Endodermal cell (in vitro differentiated cells): Measurements from ENCODE around the gene RAET1E. TPM values are rescaled to one million over a fixed set of nuclear protein-coding genes. Genes with fewer than 3 reads are reported as not detected.

Source experiments
- DNase-seq: peaks from one replicate; pipeline ENCODE4 v3.0.0-alpha.2; 2017
- H3K27ac ChIP-seq: 2 replicates; pipeline ENCODE4 v1.5.1; 2013; ENCODE audit warnings: mild to moderate bottlenecking, low read depth, low read length, moderate library complexity
- H3K27me3 ChIP-seq: 2 replicates; pipeline ENCODE4 v1.6.1; 2013; ENCODE audit warnings: mild to moderate bottlenecking, low read length, moderate library complexity; ENCODE audit not compliant: insufficient read depth, control insufficient read depth, poor library complexity, severe bottlenecking
- H3K36me3 ChIP-seq: 2 replicates; pipeline ENCODE4 v1.7.0; 2013; ENCODE audit warnings: mild to moderate bottlenecking, low read length, moderate library complexity; ENCODE audit not compliant: control insufficient read depth, insufficient read depth
- H3K4me1 ChIP-seq: one replicate; pipeline ENCODE4 v1.7.0; 2013; ENCODE audit warnings: low read length; ENCODE audit not compliant: control insufficient read depth, insufficient read depth
- H3K4me3 ChIP-seq: 2 replicates; pipeline ENCODE4 v1.5.1; 2013; ENCODE audit warnings: mild to moderate bottlenecking, low read length, moderate library complexity
- H3K9ac ChIP-seq: 2 replicates; pipeline ENCODE4 v1.6.1; 2013; ENCODE audit warnings: mild to moderate bottlenecking, low read length, moderate library complexity; ENCODE audit not compliant: poor library complexity, severe bottlenecking; ENCODE audit errors: extremely low read depth
- H3K9me3 ChIP-seq: 2 replicates; pipeline ENCODE4 v1.6.1; 2013; ENCODE audit warnings: mild to moderate bottlenecking, low read length, moderate library complexity; ENCODE audit not compliant: control insufficient read depth
- H3K27ac Mint-ChIP-seq: 2 replicates; pipeline ENCODE4 v1.8.0; 2020; ENCODE audit warnings: mixed read lengths
- H3K27me3 Mint-ChIP-seq: 2 replicates; pipeline ENCODE4 v1.8.0; 2021; ENCODE audit warnings: mild to moderate bottlenecking, mixed read lengths; ENCODE audit not compliant: insufficient read depth
- H3K36me3 Mint-ChIP-seq: 2 replicates; pipeline ENCODE4 v1.8.0; 2020; ENCODE audit warnings: low read depth, mixed read lengths
- H3K4me1 Mint-ChIP-seq: 2 replicates; pipeline ENCODE4 v1.8.0; 2020; ENCODE audit warnings: mixed read lengths
- H3K4me3 Mint-ChIP-seq: 2 replicates; pipeline ENCODE4 v1.8.0; 2020; ENCODE audit warnings: mild to moderate bottlenecking, moderate library complexity, mixed read lengths
- H3K9me3 Mint-ChIP-seq: 2 replicates; pipeline ENCODE4 v1.8.0; 2020; ENCODE audit warnings: mild to moderate bottlenecking, mixed read lengths
- CTCF ChIP-seq: fragments of 200-600 bp; sonication (generic); conservative IDR thresholded peaks from 2 replicates; pipeline ENCODE4 v1.5.0; 2021; ENCODE audit warnings: antibody characterized with exemption, mild to moderate bottlenecking
- WGBS, 2 experiments: methylation state at CpG; one replicate each; pipeline versions ENCODE4 v1.1.5 to v1.1.7; 2013; ENCODE audit warnings: missing lambda C conversion rate in 2 of 2, mixed read lengths in 1 of 2; ENCODE audit not compliant: insufficient coverage in 1 of 2, insufficient read length in 1 of 2; 5-methylcytosine and 5-hydroxymethylcytosine counted together
- total RNA-seq, 2 donors: library from RNA; stranded (reverse); fragmentation: NEBNext Ultra II Directional in 1 of 2; extraction: Animal tissue kit (Norgen Biotek cat#: 25700) in 1 of 2; gene quantifications; 2 replicates in 1 of 2; 3 replicates in 1 of 2; pipeline ENCODE4 v1.2.1, GENCODE V29; 2021

The RAET1E gene
- total RNA-seq, 2 donors from 2014 or later: not detected

- Histone ChIP-seq H3K27me3 (peaks cover 71% of the 10 kb centered on the region), H3K27ac (no peak overlapping the region), H3K9me3 (no peaks in the 10 kb centered on the region), H3K36me3 (no peaks in the 10 kb centered on the region), H3K4me3 (no peak overlapping the region), H3K4me1 (peaks cover 2% of the 10 kb centered on the region), H3K9ac (no peak overlapping the region)
- Mint-ChIP-seq H3K36me3 (no peaks in the 10 kb centered on the region), H3K4me3 (no peak overlapping the region), H3K27me3 (peaks cover 73% of the 10 kb centered on the region), H3K27ac (no peak overlapping the region), H3K9me3 (no peaks in the 10 kb centered on the region), H3K4me1 (no peaks in the 10 kb centered on the region)
- DNase-seq: no peak
- no peak for TF ChIP-seq CTCF
- 78 to 79% methylated on average over 2 of the region's 2 CpGs for WGBS, 2 experiments
These were observed 16.1 kb downstream of the RAET1E start for GRCh38 chr6:149881860-149882259.

- peaks cover 2% of the 10 kb centered on the region for H3K4me1 ChIP-seq
- H3K36me3 Mint-ChIP-seq: no peaks in the 10 kb centered on the region
- H3K9me3 Mint-ChIP-seq: no peaks in the 10 kb centered on the region
- no peak for DNase-seq
- no peaks in the 10 kb centered on the region for H3K36me3 ChIP-seq
- no peaks in the 10 kb centered on the region for H3K4me1 Mint-ChIP-seq
- H3K4me3 ChIP-seq: no peak overlapping the region
- H3K27me3 Mint-ChIP-seq: peaks cover 77% of the 10 kb centered on the region
- 87 to 93% methylated on average over 8 to 10 of the region's 10 CpGs for WGBS, 2 experiments
- H3K9ac ChIP-seq: no peak overlapping the region
- H3K9me3 ChIP-seq: no peaks in the 10 kb centered on the region
- TF ChIP-seq CTCF: no peak
- peaks cover 73% of the 10 kb centered on the region for H3K27me3 ChIP-seq
- H3K4me3 Mint-ChIP-seq: no peak overlapping the region
- no peak overlapping the region for H3K27ac ChIP-seq
- no peak overlapping the region for H3K27ac Mint-ChIP-seq
These were observed 16.7 kb downstream of the RAET1E start for GRCh38 chr6:149881066-149881766.

- no peak overlapping the region for H3K27ac ChIP-seq
- Mint-ChIP-seq H3K27ac (no peak overlapping the region), H3K27me3 (peaks cover 59% of the 10 kb centered on the region), H3K4me3 (no peak overlapping the region), H3K36me3 (no peaks in the 10 kb centered on the region), H3K4me1 (no peaks in the 10 kb centered on the region), H3K9me3 (no peaks in the 10 kb centered on the region)
- H3K27me3 ChIP-seq: peaks cover 54% of the 10 kb centered on the region
- no peak overlapping the region for H3K4me3 ChIP-seq
- H3K36me3 ChIP-seq: no peaks in the 10 kb centered on the region
- no peaks in the 10 kb centered on the region for H3K9me3 ChIP-seq
- H3K4me1 ChIP-seq: peaks cover 2% of the 10 kb centered on the region
- no peak for TF ChIP-seq CTCF
- WGBS, 2 experiments: 89% methylated on average over 1 of the region's 1 CpG; no CpG with 5 or more reads in 1 of the 2 experiments
- H3K9ac ChIP-seq: no peak overlapping the region
- no peak for DNase-seq
These were observed 20.3 kb downstream of the RAET1E start for GRCh38 chr6:149877659-149878058.
